Suppressor macrophage (primary cell): ENCODE data around the gene LIX1.
"Not testable (repeated sequence)": the region's sequence is repeated elsewhere in the genome, so short reads cannot be mapped to it uniquely, and the experiment has no call there.

ENCODE experiments used
- DNase-seq, 4 experiments: peaks; one replicate each; pipeline ENCODE4 v3.0.0-alpha.2; 2020 to 2022

Gene LIX1

GRCh38 chr5:97141031-97141430, 1.4 kb downstream of the LIX1 start:
- no peak for DNase-seq

- DNase-seq, result not testable (repeated sequence)
Observed at GRCh38 chr5:97140250-97140649, 2.2 kb downstream of the LIX1 start.

- no peak for DNase-seq
Observed at GRCh38 chr5:97136475-97136874, 5.9 kb downstream of the LIX1 start.

- no peak for DNase-seq
Observed at GRCh38 chr5:97135868-97136267, 6.5 kb downstream of the LIX1 start.

GRCh38 chr5:97134634-97135033, 7.8 kb downstream of the LIX1 start:
- no peak for DNase-seq

- peak in 2 of 4 experiments; percentile 19 to 27 for DNase-seq
Observed at GRCh38 chr5:97133101-97133500, 9.3 kb downstream of the LIX1 start.

- DNase-seq, result no peak
Observed at GRCh38 chr5:97131921-97132320, 10.5 kb downstream of the LIX1 start.

- DNase-seq, result peak in 1 of 4 experiments; percentile 12
Observed at GRCh38 chr5:97131139-97131710, 11.2 kb downstream of the LIX1 start.

GRCh38 chr5:97127727-97128126, 14.7 kb downstream of the LIX1 start:
- no peak for DNase-seq

- no peak for DNase-seq
Observed at GRCh38 chr5:97125125-97125683, 17.2 kb downstream of the LIX1 start.

GRCh38 chr5:97124335-97124734, 18.1 kb downstream of the LIX1 start:
- DNase-seq, result no peak

GRCh38 chr5:97121848-97122247, 20.6 kb downstream of the LIX1 start:
- DNase-seq, result no peak

GRCh38 chr5:97120195-97120594, 22.2 kb downstream of the LIX1 start:
- DNase-seq, result no peak

GRCh38 chr5:97119007-97119390, 23.4 kb downstream of the LIX1 start:
- no peak for DNase-seq

- peak in 2 of 4 experiments; percentile 6 to 22 for DNase-seq
Observed at GRCh38 chr5:97118261-97119006, 24.0 kb downstream of the LIX1 start.

- DNase-seq, result no peak
Observed at GRCh38 chr5:97115932-97116331, 26.5 kb downstream of the LIX1 start.

GRCh38 chr5:97112230-97112629, 30.2 kb downstream of the LIX1 start:
- DNase-seq, result no peak

- DNase-seq, result no peak
Observed at GRCh38 chr5:97111616-97112015, 30.8 kb downstream of the LIX1 start.

- no peak for DNase-seq
Observed at GRCh38 chr5:97111004-97111403, 31.4 kb downstream of the LIX1 start.

GRCh38 chr5:97107318-97107717, 35.1 kb downstream of the LIX1 start:
- DNase-seq, result no peak

GRCh38 chr5:97106216-97106581, 36.2 kb downstream of the LIX1 start:
- no peak for DNase-seq

GRCh38 chr5:97105501-97106215, 36.8 kb downstream of the LIX1 start:
- no peak for DNase-seq

- no peak for DNase-seq
Observed at GRCh38 chr5:97102010-97102470, 40.4 kb downstream of the LIX1 start.
